Fibroblast of skin of abdomen (primary cell): ENCODE measurements around the gene CAPN14. TPM values are rescaled to one million over a fixed set of nuclear protein-coding genes. Genes with fewer than 3 reads are reported as not detected.

Experiments
- DNase-seq: peaks from one replicate; pipeline ENCODE4 v3.0.0-alpha.2; 2013
- polyA plus RNA-seq, 2 experiments: library from polyadenylated mRNA; unstranded; fragments of 120-200 nt; gene quantifications; one replicate each; pipeline ENCODE4 v1.2.1, GENCODE V29; 2013; ENCODE audit not compliant: insufficient read length in 2 of 2

CAPN14 gene, protein sequence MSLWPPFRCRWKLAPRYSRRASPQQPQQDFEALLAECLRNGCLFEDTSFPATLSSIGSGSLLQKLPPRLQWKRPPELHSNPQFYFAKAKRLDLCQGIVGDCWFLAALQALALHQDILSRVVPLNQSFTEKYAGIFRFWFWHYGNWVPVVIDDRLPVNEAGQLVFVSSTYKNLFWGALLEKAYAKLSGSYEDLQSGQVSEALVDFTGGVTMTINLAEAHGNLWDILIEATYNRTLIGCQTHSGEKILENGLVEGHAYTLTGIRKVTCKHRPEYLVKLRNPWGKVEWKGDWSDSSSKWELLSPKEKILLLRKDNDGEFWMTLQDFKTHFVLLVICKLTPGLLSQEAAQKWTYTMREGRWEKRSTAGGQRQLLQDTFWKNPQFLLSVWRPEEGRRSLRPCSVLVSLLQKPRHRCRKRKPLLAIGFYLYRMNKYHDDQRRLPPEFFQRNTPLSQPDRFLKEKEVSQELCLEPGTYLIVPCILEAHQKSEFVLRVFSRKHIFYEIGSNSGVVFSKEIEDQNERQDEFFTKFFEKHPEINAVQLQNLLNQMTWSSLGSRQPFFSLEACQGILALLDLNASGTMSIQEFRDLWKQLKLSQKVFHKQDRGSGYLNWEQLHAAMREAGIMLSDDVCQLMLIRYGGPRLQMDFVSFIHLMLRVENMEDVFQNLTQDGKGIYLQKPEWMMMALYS
- 0.04 TPM for polyA plus RNA-seq (2013, experiment 1 of 2; ENCODE audit: insufficient read length)
- 0.11 TPM for polyA plus RNA-seq (2013, experiment 2 of 2; ENCODE audit: insufficient read length)

DNA sequence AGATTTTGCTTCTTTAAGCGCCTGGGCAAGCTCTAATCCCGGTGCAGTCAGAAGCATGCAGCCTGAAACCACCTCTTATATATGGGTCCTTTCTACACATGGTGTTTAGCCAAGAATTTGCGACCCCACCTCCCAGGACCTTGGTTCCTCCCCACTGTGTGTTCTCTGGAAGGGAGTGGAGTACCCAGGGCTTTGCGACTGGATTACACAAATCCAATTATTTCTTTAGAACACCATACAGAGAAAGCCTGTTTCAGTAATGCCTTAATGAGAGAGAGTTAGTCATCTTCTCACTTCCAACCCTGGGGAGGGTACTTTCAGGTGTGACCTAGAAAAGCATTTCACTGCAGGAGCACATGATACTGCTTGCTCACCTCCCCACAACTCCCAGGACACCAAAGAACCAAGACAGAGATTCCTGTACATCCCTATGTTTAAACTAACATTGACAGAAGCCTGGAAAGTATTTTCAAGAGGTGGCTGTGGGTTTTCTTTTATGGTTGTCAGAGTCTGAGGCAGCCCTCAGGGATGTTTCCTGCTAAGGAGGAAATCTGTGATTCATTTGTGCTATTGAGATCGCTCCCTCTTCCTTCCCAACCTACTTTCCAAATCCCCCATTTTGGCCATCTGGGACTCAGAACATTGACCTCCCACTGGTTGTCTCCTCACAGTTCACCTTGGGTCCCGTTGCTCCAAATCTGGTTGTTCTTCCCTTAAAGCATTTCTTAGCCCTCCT, at the start of gene CAPN14:
TSS of gene CAPN14 (minus strand) at position 51 of the 736 bp plus-strand sequence. CDS start 12,068 bp downstream, outside the sequence.
- DNase-seq, result no peak

DNA sequence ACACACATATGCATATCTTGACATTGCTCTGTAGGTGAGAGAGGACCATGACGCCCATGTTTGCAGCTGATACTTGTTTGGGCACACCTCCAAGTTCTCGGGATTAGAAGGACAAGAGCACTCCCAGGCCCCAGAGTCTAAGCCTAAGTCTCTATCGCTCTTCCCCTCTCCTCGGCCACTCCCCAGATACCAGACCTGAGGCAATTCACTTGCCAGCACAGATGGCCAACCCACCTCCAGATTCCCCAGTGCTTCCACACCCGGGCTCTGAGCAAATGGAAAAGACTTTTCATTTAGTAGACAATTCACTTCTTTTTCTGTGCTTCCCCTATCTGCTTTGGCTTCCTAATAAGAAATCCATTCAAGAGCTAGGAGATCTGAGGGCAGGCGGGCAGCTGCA, 49.5 kb upstream of the CAPN14 start:
- no peak for DNase-seq

DNA sequence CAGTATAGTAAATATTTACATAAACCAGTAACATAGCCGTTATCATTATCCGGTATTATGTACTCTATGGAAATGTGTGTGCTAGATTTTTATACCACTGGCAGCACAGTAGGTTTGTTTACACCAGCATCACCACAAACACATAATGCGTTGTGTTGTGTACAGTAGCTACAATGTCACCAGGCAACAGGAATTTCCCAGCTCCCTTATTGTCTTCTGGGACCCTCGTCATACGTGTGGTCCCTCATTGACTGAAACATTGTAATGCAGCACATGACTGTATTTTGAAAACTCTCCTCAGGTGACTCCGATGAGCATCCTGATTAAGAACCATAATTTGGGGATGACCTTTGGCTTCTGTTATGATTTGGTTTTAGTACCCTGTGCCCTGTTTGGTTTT, 47.9 kb upstream of the CAPN14 start:
- no peak for DNase-seq

DNA sequence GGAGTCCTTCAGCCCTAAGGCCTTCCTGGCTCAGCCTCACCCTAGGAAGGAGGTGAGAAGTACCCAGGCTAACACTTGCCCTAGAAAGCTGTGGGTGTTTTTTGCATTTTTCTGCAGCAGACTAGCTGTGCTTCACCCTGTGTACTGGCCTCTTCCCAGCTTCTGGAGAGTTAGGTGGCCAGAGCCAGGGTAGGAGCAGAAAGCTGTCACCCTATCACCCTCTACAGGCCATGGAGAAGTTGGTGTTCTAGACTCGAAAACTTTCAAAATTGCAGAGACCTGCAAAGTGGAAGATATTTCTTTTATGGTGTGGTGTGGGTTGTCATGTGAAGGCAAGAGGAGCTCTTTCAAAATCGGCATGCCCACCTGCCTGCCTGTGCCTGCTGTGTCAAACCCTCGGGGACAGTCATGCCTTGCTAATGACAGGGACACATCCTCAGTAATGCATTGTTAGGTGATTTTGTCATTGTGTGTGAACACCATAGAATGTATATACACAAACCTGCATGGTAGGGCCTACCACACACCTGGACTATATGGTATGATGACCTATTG, 46.4 kb upstream of the CAPN14 start:
- DNase-seq, result no peak

DNA sequence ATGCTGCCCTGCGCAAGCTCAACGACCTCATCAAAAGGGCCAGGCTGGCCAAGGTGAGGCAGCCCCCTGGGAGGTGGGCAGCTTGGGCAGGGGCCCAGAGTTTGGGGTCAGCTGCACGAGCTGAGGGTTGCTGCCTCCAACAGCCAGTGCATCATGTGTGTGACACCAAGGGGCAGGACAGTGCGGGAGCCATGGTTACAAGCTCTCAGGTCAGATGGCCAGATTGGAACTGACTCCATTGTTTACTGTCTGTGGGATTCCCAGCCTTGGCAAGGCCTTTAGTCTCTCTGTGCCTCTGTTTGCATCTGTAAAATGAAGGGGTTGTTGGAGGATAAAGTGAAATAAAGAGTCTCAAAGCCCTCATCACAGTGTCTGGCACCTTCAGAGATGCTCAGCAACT, 43.6 kb upstream of the CAPN14 start:
- no peak for DNase-seq

DNA sequence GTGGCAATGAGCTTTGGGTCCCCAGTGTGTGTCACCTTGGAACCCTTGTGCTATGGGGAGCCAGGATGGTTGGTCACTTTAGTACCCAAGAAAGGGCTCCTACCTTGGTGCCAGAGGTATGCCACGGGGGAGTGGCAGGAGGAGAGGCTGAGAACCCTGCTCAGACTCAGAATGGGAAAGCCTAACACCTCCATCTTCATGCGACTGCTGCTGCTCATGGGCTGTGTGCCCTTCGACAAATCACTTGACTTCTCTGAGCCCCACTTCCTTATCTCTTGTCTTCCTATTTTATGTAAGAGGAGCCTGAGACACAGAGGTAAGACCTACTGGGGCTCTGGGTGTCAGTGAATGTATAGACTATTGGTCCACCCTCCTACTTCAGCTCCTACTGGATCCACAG, 41.8 kb upstream of the CAPN14 start:
- DNase-seq, result no peak

DNA sequence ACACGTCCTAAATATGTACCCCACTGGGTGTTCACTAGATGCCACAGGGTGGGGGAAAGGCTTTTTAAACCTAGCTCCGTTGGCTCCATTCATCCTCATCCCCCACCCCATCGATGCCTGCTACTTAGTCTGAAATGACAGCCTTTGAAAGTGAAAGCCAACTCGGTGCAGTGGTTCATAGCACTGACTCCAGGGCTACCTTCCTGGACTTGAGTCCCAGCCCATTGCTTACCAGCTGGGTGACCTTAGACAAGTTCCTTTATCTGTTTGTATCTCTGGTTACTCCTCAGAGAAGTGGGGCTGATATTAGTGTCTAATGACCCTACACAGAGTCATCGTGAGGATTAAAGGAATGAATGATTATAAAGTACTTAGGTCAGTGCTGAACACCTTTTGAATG, 41.0 kb upstream of the CAPN14 start:
- no peak for DNase-seq

DNA sequence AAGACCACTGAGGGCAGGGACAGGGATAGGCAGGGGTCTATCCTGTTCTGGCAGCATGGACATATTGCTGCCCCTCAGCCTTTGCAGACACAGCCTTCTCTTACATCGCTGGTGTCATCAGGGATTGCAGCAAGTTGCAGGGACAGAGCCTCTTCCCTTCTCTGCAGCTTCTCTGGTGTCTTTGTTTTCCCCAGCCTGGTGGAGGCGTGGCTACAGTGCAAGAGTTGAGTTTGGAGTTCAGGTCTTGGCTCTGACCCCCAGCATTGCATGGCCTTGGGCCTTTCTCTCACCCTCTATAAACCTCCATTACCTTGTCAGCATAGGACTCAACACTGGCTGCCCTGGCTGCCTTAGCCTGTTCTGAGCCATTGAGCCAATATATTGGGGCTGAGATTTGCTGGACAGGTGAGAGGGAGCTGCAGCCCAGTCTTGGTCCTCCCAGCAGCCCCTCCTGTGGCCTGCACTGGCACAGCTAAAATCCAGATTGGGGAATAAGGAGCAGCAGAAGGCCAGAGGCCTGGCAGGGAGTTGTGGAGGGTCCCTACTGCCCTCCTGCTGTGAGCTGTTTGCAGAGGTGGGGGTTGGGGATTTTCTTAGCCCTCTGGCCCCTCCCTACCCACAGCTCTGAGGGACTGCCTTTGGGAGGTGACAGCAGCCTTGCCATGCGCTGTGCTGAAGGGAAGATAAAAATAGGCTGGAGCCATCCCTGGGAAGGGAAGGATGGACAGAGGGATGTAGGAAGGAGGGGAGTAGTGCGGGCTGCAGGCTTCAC, 39.5 kb upstream of the CAPN14 start:
- DNase-seq, result no peak

DNA sequence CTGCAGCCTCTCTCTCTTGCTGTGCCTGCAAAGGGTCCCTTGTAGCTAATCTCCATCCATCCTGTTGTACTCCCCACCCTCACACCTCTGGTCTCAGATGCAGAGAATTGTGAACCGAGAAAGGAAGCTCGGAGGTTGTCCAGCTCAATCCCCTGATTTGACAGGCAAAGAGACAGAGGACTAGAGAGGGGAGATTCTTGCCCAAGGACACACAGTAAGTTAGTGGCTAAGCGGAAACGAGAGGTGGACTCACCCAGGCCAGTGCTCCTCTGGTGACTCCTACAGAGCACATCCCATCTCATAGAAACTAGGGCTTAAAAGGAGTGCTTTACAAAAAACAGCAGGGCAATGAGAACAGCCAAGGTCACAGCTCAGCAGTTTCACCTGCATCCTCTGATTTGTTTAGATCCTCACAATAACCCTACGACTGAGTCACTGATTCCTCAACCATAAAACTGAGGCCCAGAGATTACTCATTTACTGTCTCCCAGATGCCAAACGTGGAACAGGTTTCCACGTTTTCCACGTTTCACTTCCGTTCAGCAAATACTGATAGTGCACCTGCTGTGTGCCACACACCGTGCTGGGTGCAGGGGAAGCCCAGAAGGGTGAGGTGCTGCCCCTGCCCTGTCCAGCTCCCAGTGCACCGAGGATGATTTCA, 38.7 kb upstream of the CAPN14 start:
- DNase-seq, result no peak

DNA sequence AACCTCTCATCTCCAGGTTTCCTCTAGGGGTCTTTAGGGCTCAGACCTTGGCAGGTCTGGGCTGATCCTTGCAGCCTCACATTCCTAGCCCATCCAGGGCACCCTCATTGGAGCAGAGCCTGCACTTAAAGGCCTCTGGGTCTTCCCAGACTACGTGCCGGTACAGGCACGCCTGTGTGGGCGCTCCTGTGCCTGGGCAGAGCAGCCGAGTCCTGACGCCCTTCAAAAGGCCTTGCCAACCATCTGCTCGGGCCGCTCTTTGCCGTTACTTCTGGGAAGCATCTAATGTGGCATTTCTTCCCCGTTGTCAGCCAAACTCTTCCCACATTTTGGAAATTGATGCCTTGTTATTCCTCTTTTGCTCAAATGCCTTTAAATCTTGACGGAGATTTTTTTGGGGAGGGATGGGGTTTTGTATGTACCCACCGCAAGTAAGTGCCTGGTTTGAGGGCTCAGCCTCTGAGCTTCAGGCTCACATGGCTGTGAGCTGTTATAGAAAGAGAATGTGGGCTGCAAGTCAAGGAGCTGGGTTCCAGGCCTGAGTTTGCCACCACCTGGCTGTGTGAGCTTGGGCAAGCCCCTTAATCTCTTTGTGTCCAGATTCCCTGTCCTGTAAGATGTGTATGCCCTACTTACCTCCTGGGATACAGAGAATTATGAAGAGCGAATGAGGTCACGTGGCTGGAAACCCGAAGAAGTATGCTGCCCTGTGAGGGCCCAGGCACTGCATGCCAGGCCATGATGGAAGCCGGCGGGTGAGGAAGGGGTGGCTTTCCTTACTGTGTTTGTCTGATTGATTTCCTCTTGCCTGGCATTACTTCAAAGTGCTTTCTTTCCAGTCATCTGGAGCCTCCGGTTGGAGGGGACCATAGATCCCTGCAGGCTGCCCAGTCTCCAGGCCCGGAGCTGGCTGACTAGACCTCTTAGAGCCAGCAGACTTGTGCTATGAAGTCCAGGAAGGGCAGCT, 37.2 kb upstream of the CAPN14 start:
- DNase-seq, result no peak

DNA sequence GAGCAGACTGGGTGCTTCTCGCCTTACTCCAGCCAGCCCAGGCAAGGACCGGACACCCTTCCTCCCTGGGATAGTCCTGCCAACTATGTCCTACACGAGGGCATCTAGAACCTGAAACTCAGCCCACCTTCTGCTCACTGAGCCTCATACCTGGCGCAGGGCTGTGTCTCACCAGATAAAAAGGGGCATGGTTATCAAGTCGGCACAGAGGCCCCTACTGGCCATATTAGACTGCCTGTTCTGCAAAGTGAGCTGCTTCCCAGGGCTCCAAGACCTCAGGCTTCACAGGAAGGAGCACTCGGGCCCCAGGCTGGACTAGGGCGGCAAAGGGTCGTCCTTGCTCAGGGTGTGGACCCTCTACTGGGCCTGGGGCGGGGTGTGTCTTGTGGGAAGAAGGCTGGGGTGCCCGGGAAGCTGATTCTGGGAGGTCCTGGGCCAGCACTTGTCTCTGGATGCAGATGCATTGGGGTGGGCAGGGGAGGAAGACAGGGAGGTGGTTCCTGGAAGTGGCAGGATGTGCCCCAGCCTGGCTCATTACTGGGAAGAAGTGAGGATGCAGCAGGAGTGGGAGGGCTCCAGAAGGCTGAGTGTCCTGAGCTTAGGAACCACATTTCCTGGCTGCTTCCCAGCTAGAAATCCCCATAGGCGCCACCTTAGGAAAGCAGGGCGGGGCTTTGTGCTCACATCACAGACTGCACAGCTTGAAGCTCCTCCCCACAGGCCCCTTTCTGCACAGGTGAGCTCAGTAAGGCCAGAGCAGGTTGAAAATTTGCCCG, 36.2 kb upstream of the CAPN14 start:
- no peak for DNase-seq

DNA sequence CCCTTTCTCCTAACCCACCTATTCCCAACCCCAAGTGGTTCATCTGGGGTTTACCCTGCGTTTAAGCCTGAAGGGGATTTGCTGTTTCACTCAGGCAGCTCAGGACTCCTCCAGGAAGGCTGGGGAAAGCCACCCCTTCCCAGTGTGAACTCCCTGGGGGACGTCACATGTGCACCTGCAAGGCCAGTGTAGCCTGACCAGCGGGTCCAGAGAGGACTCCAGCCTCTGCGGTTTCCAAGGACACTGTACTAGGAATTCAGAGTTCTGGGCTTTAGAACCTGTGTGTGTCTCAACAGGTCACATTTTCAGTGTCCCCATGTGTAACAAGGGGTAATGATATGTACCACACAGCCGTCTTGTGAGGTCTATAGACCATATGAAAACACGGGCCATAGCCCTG, 34.5 kb upstream of the CAPN14 start:
- DNase-seq, result no peak

DNA sequence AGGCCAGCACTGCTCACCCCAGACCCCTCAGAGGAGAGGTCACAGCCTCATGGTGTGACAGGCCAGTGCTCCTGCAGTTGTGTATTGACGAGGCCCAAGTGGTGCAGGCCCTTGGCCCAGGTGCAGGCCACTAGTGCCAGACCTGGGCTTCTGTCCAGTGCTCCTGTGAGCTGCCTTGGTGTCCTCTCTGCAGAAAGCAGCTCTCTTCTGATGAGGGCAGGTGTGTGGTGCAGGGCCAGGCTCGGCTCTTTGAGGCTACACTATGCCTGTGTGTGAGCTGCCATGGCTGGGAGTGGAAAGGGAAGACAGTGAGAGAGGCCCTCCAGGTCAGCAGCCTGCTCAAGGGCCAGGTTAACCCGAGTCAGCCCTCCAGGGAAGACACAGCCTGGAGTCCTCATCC, 33.7 kb upstream of the CAPN14 start:
- DNase-seq, result no peak

DNA sequence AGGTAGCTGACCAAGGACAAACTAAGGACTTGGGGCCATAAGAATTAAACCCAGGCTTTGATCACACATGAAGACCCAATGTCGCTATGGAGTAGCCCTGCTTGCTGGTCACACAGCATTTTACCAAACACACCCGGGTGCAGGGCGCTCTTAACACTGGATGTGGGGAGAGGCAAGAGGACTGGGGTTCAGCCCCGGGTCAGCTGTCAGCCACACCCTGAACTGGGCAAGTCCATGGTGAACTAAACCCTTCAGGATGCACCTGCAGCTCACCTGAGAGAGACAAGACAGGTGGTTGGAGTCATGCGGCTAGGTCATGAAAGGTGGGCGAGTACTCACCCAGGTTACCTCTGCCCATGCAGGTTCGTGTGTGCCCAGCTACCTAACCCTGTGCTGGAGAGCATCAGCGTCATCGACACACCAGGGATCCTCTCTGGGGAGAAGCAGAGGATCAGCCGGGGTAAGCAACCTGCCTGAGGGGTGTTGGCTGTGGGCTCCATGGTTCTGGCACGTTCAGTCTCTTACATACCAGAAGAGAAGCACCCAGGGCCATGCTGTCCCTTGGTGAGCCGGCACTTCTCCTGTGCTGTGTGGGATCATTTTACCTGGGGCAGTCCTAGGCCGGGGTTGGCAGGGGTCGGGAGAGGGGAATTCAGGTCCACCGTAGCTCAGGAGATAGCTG, 31.8 kb upstream of the CAPN14 start:
- no peak for DNase-seq

DNA sequence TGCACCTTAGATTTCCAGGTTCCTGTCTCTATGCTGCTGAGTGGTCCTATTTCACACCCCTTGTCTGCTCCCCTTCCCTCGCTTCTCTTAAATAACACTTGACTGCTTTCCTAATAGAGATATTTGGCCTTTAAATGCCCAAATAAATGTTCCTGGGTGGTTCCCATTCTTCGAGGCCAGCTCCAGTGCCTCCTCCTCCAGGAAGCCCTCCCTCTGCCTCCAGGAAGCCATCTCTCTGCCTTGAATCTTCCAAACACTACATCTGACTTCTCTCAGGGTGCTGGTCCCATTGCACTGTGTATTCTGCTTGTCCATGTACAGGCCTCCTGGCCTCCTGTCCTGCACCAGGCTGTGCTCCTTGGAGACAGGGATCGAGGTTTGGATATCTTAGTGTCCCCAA, 30.8 kb upstream of the CAPN14 start:
- DNase-seq, result no peak

DNA sequence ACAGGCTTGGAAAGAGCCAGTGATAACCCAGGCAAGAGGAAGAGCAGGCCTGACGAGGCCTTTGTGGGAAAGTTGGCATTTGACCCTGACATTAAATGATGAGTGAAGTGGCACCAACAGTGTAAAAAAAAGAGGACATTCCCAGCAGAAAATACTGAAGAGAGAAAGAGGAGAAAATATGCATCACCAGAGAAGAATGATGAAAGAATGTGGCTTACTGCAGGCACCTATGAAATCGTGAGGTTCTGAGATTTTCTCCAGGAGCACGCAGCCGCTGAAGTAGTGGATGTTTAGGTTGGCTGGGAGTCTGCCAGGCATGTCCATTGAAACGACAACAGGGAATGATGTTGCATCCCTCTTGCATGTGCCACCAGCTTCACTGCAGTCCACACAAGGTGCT, 30.4 kb upstream of the CAPN14 start:
- DNase-seq, result peak; percentile 52

DNA sequence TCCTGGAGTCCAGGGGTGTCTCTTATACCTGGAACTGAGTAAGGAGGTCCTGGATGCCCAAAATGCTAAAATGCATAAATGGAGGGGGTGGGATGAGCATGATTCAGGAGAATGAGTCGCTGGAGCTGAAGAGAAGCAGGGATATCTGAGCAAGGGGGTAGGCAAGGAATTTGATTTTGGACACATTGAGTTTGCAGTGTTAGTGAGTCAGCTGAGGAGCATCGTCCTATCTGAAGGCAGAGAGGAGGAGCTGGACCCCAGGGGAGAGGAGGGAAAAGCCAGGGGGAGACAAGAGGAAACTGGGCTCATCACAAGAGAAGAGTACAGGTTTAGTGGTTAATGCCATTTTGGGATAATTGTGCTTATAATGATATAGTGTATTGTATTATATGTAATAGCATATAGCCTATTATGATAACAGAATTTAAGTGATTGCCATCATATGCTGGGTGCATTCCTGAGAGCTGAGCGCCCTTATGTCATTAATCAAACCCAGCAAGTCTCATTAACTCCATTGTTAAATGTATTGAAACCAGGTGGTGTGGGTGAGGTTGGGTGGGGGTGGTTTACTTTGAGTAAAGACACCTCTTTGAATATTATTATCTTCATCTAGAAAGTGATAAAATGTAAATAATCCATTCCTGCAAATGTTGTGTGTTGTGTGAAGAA, 29.0 kb upstream of the CAPN14 start:
- peak; percentile 73 for DNase-seq

DNA sequence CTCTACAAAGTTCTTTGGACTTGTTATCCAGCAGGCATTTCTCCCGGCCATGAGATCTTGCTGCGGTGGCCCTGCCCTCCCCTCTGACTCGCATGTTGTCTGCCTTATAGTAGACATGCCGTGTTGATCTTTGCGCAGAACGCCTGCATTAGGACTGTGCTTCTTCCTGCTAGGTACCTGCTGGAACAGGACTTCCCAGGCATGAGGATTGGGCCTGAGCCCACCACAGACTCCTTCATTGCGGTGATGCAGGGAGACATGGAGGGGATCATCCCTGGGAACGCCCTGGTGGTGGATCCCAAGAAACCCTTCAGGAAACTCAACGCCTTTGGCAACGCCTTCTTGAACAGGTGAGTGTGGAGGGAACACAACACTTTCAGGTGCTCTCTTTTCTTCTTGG, 26.8 kb upstream of the CAPN14 start:
- DNase-seq, result no peak
